ENCODE results near the gene DLK2.

DNA sequence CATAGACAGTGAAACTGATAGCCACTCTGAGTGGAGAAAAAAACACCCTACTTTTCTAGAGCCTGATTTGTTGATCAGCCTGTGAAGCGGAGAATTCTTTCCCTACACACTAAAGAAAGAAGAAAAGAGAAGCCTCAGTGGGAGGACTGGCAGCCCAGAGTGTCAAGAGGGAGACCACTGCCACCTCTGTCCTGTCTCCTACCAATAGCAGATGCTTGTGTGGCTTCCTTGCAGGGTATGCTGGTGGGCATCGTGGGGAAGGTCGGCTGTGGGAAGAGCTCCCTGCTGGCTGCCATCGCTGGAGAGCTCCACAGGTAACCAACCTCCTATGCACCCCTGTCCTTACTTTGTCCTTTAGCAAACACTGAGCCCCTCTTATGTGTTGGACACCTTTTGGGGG lies 17.6 kb downstream of the DLK2 start:
- TF ChIP-seq, protein P1, sequence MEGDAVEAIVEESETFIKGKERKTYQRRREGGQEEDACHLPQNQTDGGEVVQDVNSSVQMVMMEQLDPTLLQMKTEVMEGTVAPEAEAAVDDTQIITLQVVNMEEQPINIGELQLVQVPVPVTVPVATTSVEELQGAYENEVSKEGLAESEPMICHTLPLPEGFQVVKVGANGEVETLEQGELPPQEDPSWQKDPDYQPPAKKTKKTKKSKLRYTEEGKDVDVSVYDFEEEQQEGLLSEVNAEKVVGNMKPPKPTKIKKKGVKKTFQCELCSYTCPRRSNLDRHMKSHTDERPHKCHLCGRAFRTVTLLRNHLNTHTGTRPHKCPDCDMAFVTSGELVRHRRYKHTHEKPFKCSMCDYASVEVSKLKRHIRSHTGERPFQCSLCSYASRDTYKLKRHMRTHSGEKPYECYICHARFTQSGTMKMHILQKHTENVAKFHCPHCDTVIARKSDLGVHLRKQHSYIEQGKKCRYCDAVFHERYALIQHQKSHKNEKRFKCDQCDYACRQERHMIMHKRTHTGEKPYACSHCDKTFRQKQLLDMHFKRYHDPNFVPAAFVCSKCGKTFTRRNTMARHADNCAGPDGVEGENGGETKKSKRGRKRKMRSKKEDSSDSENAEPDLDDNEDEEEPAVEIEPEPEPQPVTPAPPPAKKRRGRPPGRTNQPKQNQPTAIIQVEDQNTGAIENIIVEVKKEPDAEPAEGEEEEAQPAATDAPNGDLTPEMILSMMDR (IDR thresholded peaks at IDR 0.05), result no peak
- TF ChIP-seq, protein P2, sequence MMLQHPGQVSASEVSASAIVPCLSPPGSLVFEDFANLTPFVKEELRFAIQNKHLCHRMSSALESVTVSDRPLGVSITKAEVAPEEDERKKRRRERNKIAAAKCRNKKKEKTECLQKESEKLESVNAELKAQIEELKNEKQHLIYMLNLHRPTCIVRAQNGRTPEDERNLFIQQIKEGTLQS (CRISPR knock-in tag; conservative IDR thresholded peaks at IDR 0.05), result no peak
- TF ChIP-seq, protein P3, sequence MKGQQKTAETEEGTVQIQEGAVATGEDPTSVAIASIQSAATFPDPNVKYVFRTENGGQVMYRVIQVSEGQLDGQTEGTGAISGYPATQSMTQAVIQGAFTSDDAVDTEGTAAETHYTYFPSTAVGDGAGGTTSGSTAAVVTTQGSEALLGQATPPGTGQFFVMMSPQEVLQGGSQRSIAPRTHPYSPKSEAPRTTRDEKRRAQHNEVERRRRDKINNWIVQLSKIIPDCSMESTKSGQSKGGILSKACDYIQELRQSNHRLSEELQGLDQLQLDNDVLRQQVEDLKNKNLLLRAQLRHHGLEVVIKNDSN (CRISPR knock-in tag; IDR thresholded peaks at IDR 0.05), result no peak
- TF ChIP-seq CREB1 (CRISPR knock-in tag; IDR thresholded peaks at IDR 0.05), result no peak

Data from WTC11 (cell line).